Stimulated activated naive CD4-positive, alpha-beta T cell (primary cell): Measurements from ENCODE around the gene SENP1.
"Not testable (repeated sequence)": the region's sequence is repeated elsewhere in the genome, so short reads cannot be mapped to it uniquely, and the experiment has no call there.

Source experiments
- DNase-seq, 6 experiments: peaks; one replicate each; lab custom pipeline; 2025; lab: John Stamatoyannopoulos, UW

SENP1 gene

DNA sequence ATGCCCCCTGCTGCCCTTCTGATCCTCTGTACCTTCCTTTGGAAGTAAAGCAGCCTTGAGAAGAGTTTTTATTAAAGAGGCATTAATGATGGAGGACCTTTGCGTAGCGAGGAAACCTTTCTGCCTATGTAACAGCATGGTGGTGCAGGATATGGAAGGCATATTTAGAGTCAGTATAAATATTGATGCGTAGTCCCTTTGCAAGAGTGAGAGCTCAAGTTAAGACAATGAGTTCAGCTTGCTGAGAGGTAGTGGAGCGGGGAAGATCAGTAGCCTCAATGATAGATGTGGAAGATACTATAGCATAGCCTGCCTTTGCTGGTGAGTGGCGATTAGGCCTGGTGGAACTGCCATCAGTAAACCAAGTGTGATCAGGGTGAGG is 5.4 kb upstream of the SENP1 start:
- not testable (repeated sequence) for DNase-seq

DNA sequence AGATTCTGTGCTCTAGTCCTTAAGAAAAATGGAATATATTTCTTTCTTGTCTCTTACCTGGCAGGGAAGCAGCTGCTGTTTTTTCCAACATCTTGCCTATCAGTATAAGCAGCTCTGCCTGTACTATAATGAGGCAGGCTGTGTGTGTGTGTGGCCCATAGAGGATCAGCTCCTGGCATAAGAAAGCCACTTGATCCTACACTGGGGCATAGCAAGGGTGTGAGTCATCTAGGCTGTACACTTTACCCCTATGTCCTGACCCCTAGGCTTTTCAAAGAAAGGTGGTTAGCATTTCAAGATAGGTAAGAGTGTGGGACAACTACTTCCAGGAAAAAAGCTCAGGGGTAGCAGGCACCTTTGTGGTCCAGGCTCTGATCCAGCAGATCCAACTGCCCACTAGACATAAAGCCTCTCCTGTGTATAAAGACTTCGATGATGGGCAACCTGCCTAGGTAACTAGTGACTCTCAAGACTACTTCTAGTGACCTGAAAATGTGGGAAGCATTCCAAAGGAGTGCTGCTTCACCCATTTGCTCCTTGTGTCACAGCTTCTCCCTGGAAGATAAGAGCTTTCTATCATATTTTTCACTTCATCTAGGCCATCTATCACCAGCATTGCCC is 4.9 kb upstream of the SENP1 start:
- DNase-seq, result no peak

DNA sequence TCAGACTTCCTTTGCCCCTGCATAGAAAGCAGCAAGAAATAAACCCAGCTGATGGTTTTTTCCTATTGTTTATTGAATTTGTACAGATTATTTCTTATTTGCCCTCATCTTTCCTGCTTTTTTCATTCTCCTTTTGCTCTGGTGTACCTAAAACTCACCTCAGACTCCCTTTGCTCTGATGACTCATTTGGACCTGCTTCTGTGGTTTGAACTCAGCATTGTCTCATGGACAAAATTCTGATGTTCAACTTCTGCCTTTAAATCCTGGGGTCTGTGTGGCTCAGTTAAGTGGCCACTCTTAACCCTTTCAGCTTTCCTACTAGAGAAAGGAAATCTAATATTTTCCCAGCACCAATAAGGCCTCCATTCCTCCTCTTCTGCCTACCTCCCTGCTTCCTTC is 3.5 kb upstream of the SENP1 start:
- DNase-seq, result no peak

DNA sequence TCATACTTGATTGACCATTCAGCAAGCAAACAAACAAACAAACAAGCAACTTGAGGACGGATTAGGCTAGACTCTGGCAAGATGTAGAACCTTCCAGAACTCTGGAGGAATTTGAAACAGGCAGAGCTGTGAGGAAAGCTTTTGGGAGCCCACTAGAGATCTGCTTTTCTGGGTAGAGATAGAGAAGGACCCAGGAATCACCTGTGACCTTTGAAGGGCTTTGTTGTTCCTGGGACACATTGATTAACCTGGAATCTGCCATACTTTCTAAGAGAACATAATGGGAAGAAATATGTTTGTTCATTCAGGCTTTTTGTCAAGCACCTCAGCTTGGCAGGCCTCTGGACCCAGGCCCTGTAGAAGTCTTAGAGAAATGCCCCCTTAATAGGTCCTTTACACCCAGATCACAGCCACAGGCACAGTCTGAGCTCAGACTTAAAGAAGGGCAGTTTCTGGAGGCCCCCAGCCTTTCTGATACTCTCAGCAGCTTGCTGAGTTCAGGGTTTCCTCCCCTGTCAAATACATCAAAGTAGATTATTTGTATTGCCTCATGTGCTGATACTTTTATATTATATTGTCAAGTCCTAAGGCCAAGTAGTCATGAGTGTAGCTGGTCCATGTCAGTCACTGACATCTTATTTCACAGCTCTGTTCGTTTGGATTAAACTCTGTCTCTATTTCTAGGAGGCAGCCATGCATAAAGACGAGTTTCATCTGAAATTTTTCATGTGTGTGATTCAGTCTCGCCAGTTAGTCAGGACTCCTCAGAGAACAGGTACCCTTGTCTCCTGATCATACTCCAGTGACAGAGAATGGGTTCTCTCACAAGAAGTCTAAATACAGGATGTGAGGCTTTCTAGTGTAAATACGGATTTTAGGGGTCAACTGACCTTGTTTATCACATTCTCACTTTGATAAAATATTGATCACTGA is 1.1 kb upstream of the SENP1 start:
- DNase-seq, result no peak

DNA sequence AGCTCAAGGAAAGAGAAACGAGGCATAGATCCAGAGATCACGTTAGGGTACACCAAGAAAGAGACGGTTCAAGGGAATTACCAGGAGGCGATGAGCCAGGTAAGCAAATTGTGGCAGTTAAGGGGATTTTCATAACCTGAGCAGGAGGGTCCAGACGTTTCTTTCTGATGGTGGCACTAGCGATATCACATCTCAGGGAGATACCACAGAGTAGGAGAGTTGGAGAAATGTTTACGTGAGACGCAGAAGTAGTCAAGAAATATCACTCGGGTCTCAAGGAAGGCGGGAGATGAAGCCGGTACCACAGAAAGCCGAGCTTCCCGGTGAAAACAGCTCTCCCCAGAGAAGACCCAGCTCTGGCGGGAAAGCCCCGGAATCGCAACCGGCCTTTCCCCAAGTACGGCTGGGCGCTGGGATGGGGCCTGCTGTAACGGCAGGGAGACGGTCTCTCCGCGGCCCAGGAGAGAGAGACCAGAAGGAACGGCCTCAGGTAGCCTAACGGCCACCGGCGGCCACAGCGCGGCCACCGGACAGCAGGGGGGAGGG is 485 bp downstream of the SENP1 start:
- peak; percentile 16 to 65 (median 56) for DNase-seq

DNA sequence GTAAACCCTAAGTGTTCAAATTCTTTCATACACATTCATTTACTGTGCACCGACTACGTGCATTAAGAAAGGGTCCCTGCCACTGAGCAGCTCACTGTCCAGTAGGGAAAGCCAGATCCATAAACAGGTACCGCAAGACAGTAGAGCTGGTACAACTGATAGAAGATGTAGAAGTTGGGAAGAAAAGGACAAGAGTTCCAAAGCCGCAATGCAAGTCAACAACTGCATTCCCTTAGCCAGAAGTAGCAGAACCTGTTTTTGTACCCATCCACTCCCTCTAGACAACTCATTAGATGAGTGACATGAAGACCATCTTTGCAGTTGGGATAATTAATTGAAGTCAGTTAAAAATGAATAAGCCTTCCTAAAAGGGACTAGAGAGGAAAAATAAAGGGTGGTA is 1.3 kb downstream of the SENP1 start:
- no peak for DNase-seq

DNA sequence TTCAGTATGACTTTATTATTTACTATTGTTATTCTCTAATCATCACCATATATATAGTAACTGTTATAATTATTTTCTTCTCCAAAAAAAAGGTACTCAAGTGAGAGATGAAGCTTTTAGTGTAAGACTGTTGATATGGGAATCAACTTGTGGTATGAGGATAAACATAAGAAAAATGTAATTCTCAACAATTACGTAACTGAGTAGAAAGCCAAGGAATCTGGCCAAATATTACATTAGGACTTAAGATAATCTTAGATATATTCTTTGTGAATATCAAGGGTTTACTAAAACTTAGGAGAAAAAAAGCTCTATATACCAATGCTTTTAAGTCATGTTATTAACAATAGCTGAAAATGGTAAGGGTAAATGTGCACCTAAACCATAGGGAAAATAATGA is 13.3 kb downstream of the SENP1 start:
- no peak for DNase-seq

DNA sequence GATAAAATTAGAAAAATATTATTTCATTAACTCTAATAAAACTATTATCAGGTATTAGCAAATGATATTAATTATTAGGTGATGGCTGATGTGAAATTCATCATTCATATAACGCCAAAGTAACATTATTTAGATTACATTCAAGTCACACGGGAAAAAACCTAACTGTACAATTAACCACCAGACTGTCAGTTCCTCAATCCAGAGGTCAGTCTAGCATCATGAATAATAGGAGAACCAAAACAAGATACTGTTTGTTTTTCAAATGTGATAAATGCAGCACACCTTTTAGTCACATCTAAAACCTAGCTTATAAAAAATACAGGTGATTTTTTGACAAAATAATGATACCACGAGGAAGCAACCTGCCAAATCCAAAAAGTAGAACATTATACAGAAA is 19.6 kb downstream of the SENP1 start:
- DNase-seq, result no peak

DNA sequence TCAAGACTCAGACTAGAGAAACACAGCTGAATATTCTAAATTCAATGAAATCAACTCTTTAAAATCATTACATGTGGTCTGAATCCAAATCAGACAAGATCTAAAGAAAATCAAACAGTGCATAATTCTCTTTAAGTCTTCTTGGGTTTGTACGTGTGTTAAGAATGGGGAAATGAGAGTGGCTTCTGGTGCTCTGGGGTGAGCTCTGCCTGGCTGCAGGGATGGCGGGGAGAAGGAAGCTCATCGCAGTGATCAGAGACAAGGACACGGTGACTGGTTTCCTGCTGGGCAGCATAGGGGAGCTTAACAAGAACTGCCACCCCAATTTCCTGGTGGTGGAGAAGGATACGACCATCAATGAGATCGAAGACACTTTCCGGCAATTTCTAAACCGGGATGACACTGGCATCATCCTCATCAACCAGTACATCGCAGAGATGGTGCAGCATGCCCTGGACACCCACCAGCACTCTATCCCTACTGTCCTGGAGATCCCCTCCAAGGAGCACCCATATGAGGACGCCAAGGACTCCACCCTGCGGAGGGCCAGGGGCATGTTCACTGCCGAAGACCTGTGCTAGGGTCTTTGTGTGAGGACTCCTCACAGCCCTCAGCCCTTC is 20.9 kb downstream of the SENP1 start:
- DNase-seq, result no peak

DNA sequence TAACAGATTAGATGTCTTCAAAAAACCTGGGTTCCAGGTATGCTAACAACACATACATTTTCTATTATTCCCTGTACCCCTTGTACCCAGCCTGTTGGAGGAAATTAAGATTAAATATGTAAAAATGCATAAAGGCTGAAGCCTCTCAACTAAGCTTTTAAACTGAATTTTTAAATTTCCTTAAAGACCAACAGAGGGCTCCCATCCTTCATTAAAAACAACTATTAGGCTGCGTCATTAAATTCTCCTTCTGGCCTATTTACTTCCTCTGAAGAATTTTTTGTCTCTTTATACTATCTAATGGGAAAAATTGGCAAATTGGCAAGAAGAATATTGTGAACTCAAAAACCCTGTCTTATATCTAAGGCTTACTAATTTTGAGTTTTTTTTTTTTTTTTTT is 21.8 kb downstream of the SENP1 start:
- DNase-seq, result no peak

DNA sequence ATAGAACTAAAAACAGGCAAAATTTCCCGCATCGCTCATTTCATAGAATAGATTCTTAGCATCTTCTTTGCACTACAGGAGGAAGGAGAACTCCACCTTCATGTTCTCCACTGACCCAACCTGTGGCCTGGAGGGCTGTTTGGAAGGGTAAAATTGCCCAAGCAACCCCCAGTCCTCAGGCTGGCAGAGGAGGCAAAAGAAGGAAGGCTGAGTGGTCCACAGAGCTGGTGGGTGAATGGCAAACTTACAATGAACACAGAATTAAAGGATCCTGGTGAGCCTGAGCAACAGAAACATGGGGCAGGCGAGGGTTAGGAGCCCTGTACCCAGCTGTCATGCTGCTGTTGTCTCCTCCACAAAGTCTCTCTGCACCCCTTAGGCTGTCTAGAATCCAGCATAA is 25.1 kb downstream of the SENP1 start:
- DNase-seq, result no peak

DNA sequence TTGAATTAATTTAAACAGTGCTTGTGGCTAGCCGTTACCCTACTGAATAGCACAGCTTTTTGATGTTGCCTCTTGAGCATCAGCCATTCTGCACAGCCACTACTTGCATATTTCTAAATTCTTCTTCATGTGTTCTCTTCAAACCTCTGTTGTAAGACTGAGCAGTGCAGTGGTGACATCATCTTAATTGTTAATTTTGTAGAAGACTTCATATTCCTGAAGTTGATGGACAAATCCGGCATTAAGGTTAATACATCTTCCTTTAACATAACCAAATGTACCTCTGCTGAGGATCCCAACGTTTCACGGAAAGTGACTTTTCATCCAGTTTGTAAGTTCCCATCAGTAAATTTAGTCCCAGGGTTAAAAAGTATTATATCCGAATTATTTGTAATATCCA is 25.6 kb downstream of the SENP1 start:
- no peak for DNase-seq

DNA sequence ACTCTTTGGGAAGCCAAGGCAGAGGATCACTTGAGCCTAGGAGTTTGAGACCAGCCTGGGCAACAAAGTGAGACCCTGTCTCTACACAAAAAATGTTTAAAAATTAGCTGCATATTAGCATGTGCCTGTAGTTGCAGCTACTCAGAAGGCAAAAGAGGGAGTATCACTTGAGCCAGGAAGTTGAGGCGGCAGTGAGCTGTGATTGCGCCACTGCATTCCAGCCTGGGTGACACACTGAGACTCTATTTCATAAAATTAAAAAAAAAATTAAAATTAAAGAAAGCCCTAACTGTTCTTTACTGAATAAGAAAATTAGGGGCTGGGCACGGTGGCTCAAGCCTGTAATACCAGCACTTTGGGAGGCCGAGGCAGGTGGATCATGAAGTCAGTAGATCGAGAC is 27.0 kb downstream of the SENP1 start:
- no peak for DNase-seq

DNA sequence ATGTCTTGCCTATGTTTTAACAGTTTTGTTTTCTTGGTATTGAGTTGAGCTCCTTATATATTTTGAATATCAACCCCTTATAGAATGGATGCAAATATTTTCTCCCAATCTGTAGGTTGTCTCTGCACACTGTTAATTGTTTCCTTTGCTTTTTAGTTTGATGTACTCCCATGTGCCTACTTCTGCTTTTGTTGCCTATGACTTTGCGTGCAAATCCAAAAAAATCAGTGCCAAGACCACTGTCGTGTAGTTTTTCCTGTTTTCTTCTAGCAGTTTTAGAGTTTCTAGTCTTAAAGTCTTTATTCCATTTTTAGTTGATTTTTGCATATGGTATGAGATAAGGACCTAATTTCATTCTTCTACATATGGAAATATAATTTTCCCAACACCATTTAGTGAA is 28.8 kb downstream of the SENP1 start:
- no peak for DNase-seq

DNA sequence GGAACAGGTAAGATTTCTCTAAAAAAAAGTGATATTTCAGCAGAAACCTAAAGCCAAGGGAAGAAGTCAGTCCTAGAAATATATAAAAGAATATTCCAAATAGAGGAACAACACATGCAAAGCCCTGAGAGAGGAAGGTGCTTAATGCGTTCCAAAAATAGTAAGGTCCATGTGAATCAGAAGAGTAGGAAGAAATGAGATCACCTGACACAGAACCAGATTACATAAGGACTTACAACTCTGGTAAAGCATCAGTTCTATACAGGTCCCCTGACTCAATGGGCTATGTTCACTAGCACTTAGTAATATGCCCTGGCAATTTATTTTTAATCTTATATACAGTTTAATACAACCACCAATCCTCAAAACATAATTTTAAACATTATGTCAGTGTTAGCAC is 30.0 kb downstream of the SENP1 start:
- no peak for DNase-seq

DNA sequence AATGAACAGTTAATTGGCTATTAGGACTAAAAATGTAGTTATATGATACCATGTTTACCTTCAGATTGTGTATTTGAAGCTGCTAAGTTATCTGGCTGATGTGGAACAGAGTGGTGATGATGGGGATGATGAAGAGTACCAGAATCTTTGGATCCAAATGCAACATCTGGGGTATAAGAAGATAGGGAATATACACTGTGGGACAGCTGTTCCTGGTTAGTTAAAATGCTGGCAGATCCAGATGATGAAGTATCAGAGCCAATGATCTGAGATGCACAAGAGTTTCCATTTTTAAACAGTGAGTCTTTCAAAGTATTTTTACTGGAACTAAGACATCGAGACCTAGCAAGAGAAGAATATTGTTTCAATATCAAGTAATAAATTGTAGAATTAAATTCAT is 31.6 kb downstream of the SENP1 start:
- DNase-seq, result no peak

DNA sequence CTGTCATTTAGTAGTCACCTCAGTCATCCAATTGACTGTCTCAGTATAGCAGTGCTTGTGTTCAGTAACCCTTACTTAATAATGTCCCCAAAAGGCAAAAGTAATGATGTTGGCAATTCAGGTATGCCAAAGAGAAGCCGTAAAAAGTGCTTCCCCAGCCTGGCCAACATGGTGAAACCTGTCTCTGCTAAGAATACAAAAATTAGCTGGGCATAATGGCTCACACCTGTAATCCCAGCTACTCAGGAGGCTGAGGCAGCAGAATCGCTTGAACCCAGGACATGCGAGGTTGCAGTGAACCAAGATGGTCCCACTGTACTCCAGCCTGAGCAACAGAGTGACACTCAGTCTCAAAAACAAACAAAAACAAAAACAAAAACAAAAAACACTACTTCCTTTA is 33.6 kb downstream of the SENP1 start:
- no peak for DNase-seq

DNA sequence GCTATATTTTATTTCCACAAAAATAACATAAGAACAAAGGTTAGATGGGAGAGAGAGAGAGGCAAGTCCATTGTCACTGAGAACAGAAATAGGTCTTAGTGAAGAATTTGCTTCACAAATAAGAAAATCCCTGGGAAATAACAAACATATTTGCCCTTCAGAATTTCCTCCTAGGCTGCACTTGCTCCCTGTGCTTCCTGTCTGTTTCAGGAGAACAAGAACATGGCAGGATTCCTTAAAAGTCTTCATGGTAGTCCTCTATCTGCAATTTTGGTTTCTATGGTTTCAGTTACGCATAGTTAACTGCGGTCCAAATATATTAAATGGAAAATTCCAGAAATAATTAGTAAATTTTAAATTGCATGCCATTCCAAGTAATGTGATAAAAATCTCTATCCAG is 34.1 kb downstream of the SENP1 start:
- no peak for DNase-seq

DNA sequence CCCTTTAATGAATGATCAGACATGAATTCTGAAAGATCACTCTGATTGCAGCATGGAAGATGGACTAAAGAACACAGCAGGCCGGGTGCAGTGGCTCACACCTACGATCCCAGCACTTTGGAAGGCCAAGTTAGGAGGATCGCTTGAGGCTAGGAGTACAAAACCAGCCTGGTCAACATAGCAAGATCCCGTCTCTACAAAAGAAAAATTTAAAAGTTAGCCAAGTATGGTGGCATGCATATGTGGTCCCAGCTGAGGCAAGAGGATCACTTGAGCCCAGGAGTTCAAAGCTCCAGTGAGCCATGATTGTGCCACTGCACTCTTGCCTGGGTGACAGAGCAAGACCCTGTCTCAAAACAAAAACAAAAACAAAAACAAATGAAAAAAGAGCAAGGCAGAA is 35.1 kb downstream of the SENP1 start:
- DNase-seq, result no peak

DNA sequence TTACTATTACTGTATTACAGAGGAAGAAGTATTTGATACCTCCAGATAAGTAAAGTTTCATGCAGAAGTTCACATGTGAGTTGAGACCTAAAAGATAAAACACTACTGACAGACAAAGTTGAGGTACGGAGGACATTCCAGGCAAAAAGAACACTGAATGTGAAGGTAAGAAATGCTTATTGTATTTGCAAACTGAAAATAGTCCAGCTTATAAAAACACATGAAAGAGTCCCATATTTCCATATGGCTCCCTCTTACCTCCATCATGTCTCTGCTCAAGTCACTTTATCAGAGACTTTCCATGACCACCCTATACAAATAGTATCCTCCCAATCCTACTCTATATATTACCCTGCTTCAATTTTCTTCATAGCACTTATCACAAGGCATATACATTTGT is 35.8 kb downstream of the SENP1 start:
- DNase-seq, result no peak

DNA sequence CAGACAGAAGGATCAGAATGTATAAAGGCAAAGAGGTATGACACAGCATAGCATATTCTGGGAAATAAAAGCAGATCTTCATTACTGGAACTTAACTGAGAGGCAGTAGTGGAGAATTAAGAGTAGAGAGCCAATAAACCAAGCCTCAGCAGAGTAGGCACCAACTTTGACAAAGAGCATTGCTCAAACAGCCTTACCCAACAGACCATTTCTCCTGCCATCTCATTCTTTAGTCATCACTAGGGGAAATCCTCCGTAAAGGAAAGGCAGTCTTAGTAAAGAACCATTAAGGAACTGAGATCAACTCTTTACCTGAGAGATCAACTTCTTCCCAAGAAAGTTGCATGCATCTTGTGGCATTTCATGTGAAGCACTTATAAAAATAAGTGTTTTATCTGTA is 36.6 kb downstream of the SENP1 start:
- no peak for DNase-seq

DNA sequence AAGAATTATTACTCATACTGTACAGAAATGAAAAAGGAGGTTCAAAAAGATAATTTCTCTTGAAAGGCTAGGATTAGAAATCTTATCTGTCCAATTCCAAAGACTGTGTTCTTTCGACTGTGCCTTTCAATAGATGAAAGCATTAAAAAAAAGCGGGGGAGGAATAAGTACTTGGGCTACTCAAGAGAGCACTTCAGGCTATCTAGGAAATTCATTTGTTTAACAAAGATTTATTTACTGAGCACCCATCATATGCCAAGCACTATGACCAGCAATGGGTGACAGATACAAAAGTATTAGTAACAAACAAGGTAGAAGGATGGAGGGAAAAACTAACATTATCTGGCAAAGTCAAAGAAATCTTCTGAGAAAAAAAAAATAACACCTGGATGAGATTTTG is 37.4 kb downstream of the SENP1 start:
- DNase-seq, result no peak
